Measurements from ENCODE around the gene TM4SF1. TPM values are rescaled to one million over a fixed set of nuclear protein-coding genes. Genes with fewer than 3 reads are reported as not detected.
"Not testable (repeated sequence)": the region's sequence is repeated elsewhere in the genome, so short reads cannot be mapped to it uniquely, and the experiment has no call there.

TM4SF1 gene
- total RNA-seq, 1 donor from 2014 or later = 125 TPM

GRCh38 chr3:149393345-149394160, 16.1 kb upstream of the TM4SF1 start:
- peak; percentile 45 for ATAC-seq

DNA sequence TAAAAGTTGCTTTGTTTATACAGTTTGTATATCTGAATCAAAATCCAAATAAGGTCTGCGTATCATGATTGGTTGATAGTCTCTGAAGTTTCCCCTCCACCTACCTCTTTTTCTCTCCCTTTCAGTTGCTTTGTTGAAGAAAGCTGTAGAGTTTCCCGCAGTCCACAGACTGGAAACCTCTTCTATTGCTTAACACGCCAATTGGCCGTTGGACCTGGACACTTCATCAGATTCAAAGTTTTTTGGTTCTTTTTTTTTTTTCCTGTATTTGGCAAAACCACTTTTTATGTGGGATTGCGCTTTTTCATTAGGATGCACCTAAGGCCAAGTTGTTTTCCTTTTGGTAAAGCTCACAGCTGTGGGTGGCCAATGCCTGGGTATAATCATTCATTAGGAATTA, 14.5 kb upstream of the TM4SF1 start:
- no peak for ATAC-seq

GRCh38 chr3:149390772-149391212, 13.3 kb upstream of the TM4SF1 start:
- ATAC-seq = peak; percentile 87

- ATAC-seq = no peak
These were observed 12.8 kb upstream of the TM4SF1 start for GRCh38 chr3:149390294-149390693.

GRCh38 chr3:149388531-149389417, 11.3 kb upstream of the TM4SF1 start:
- no peak for ATAC-seq

- peak; percentile 38 for ATAC-seq
These were observed 10.6 kb upstream of the TM4SF1 start for GRCh38 chr3:149388001-149388440.

DNA sequence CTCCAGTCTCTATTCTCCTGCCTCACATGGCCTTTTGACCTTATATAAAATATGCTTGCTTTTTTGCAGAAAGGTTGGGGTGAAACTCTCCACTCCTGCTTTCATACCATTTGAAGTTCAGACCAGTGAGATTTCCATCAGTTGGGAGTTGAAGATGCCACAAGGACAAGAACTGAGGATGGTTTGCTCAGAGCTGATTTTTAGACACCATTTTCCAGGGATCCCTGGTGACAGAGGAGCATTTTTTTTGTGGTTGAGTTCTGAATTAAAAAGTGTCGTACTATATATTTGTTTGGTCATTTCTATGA, 8.8 kb upstream of the TM4SF1 start:
- no peak for ATAC-seq

DNA sequence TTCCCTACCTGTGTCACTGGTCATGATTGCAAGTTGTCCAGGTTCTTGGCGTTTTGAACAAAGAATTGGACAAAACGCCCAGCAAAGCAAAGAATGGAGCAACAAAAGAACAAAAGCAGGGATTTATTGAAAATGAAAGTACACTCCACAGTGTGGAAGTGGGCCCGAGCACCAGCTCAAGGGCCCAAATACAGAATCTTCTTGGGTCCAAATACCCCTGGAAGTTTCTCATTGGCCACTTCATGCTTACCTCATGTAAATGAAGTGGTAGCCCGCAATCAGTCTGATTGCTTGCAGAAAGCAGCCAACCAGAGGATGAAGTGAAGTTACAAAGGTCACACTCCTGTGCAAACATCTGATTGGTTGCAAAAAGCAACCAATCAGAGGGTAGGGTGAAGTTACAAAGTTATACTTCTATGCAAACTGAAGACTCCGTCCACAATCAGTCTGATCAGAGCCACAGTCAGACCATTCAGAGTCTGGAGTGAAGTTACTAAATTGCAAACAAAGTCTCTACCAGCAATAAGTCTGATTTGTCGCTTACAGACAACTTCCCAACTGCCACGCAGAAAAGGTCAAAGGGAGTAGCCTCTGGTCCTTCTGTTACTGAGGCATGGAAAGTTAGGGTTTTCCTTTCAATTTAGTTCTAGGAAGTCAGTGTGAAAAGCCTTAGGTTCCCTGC, 8.3 kb upstream of the TM4SF1 start:
- ATAC-seq = no peak

GRCh38 chr3:149384911-149385321, 7.5 kb upstream of the TM4SF1 start:
- peak; percentile 65 for ATAC-seq

- no peak for ATAC-seq
These were observed 6.7 kb upstream of the TM4SF1 start for GRCh38 chr3:149384167-149384566.

- ATAC-seq = no peak
These were observed 6.3 kb upstream of the TM4SF1 start for GRCh38 chr3:149383703-149384102.

GRCh38 chr3:149382518-149382917, 5.1 kb upstream of the TM4SF1 start:
- peak; percentile 19 for ATAC-seq

- ATAC-seq = no peak
These were observed 4.6 kb upstream of the TM4SF1 start for GRCh38 chr3:149382101-149382467.

DNA sequence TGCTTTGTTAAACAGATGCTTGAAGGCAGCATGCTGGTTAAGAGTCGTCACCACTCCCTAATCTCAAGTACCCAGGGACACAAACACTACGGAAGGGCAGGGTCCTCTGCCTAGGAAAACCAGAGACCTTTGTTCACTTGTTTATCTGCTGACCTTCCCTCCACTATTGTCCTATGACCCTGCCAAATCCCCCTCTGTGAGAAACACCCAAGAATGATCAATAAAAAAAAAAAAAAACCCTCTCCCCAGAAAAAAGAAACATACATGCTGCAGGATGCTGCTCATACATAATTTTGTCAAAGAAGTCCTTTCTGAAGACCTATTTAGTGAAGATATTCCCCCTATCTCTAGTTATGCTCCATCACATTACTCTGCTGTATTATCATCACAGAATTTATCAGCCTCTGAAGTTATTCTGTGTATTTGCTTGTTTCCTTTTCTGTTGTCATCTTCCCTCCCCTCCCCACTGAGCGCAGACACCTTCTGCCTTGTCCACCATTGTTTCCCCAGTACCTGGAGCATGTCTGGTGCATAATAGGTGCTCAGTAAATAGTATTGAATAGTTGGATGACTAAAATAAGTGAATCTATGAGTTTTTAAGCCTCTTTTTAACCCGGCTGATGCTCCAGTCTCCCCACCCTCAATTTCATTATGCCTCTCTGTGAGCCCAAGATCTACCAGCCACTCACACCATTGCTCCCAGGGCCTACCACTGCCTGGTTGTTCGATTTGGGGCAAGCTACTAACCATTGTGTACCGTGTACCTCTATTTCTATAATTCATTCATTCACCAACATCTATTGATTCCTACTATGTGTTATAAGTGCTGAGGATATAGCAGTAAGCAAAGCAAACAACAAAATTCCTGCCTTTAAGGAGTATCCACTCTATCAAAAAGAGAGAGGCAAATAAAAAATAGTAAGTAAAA, 4.0 kb upstream of the TM4SF1 start:
- ATAC-seq = no peak

- not testable (repeated sequence) for ATAC-seq
These were observed 2.8 kb upstream of the TM4SF1 start for GRCh38 chr3:149380220-149380619.

- ATAC-seq = peak; percentile 40
These were observed 1.2 kb upstream of the TM4SF1 start for GRCh38 chr3:149378478-149379309.

GRCh38 chr3:149376718-149377407, 586 bp downstream of the TM4SF1 start:
- ATAC-seq = no peak

- no peak for ATAC-seq
These were observed 1.8 kb downstream of the TM4SF1 start for GRCh38 chr3:149375501-149376196.

- ATAC-seq = no peak
These were observed 2.5 kb downstream of the TM4SF1 start for GRCh38 chr3:149374793-149375500.

Measured in esophagus mucosa (tissue), 1 donor.